ENCODE measurements around the gene ENTPD7. TPM values are rescaled to one million over a fixed set of nuclear protein-coding genes. Genes with fewer than 3 reads are reported as not detected.

ENTPD7 gene
- total and polyA plus RNA-seq, 2 of the 8 experiments (the other 6 are each of a cell fraction or from before 2014, with no cell fraction given), result 5.0 to 15.6 TPM

DNA sequence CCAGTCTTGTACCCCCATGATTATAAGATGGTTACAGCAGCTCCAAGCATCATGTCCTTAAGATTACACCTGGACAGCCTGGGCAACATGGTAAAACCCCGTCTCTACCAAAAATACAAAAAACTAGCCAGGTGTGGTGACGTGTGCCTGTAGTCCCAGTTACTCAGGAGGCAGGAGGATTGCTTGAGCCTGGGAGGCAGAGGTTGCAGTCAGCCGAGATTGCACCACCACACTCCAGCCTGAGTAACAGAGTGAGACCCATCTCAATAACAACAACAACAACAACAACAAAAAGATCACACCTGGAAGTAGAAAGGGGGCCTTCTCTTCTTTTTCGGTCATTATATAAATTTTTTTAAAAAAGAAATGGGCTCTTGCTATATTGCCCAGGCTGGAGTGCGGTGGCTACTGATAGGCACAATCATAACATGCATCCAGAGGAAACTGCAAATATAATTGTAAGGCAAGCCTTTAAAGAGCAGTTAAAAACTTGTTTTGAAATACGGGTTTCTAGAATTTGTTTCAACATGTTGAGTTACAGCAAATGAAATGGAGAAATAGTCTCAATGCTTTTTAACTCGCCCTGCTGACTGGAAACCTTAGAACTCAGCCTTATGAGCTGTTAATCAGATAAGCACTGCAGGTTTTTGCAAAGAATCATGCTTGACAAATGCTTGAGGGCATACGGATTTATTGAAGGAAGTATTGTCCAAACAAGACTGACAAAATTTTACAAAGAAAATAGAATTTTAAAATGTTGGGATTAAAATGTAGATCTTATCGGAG lies 4.7 kb upstream of the ENTPD7 start:
- Histone ChIP-seq H3K14ac (ENCODE audit: insufficient read length) (no peak overlapping the region), H3K23ac (ENCODE audit: insufficient read length) (no peak overlapping the region), H2BK120ac (replicated peaks; ENCODE audit: low read depth, low read length) (no peak overlapping the region), H3K4me2 (ENCODE audit: insufficient read depth in 1 of 2, low read depth in 2 of 2, low read length in 2 of 2) (no peak overlapping the region), H3K27ac (ENCODE audit: low read depth, low read length) (no peak overlapping the region), H2AFZ (ENCODE audit: low read length) (no peak overlapping the region), H4K20me1 (replicated peaks in 1 of 2; ENCODE audit: control insufficient read depth in 1 of 2, insufficient read depth in 2 of 2, low read length in 2 of 2) (no peaks in the 10 kb centered on the region), H3K79me1 (ENCODE audit: low read depth, low read length) (no peaks in the 10 kb centered on the region), H4K91ac (replicated peaks; ENCODE audit: insufficient read length, low read length) (no peak overlapping the region), H2AK5ac (ENCODE audit: low read depth, low read length) (no peak overlapping the region), H4K8ac (ENCODE audit: extremely low read depth, insufficient read depth, low read length) (no peak overlapping the region), H2BK5ac (ENCODE audit: low read depth, low read length) (no peak overlapping the region), H3K23me2 (ENCODE audit: low read depth, low read length) (peaks cover 6% of the 10 kb centered on the region; the same call in 1 of the 2 replicates), H3K9ac (replicated peaks in 1 of 4; ENCODE audit: extremely low read depth in 1 of 4, low read depth in 3 of 4, low read length in 3 of 4) (no peak overlapping the region), H3K79me2 (ENCODE audit: control insufficient read depth in 1 of 2, insufficient read depth in 2 of 2, low read length in 2 of 2) (no peaks in the 10 kb centered on the region), H3K9me3 (ENCODE audit: insufficient read depth in 2 of 2, low read depth in 1 of 2, low read length in 1 of 2) (no peaks in the 10 kb centered on the region), H3K56ac (replicated peaks; ENCODE audit: insufficient read length, low read depth, low read length) (no peak overlapping the region), H2BK12ac (ENCODE audit: low read depth, low read length) (no peak overlapping the region), H2BK15ac (ENCODE audit: low read length) (no peak overlapping the region), H3K36me3 (ENCODE audit: control insufficient read depth in 2 of 4, insufficient read depth in 4 of 4, low read length in 3 of 4) (no peaks in the 10 kb centered on the region), H4K5ac (ENCODE audit: insufficient read length, low read depth, low read length) (no peak overlapping the region), H3K4me3 (ENCODE audit: extremely low read depth in 1 of 4, insufficient read depth in 2 of 4, low read depth in 3 of 4, low read length in 4 of 4) (no peak overlapping the region), H3K27me3 (replicated peaks in 1 of 4; ENCODE audit: control insufficient read depth in 3 of 4, extremely low read depth in 1 of 4, insufficient read depth in 3 of 4, low read length in 3 of 4) (peaks cover 0 to 11% (median 2%) of the 10 kb centered on the region in 4 experiments; a peak in 5 of 7 replicates), H2BK20ac (ENCODE audit: low read length) (no peak overlapping the region), H3K4me1 (replicated peaks in 1 of 4; ENCODE audit: control insufficient read depth in 3 of 4, insufficient read depth in 4 of 4, low read length in 3 of 4) (no peaks in the 10 kb centered on the region), H3K18ac (ENCODE audit: extremely low read depth, low read length) (no peak overlapping the region), H3K4ac (replicated peaks; ENCODE audit: insufficient read length, low read depth, low read length) (no peak overlapping the region)
- ChIA-PET POLR2A (ENCODE audit: partially characterized antibody) (no interaction called here), CTCF (ENCODE audit: partially characterized antibody) (interaction anchor here (1.1 kb wide), 2 partner anchors 39 to 94 kb away, joined by 4 to 6 read pairs; no protein-coding TSS in a partner anchor)
- FAIRE-seq, result no peak
- 78% methylated on average over 9 of the region's 9 CpGs; no CpG with 5 or more reads in 1 of the 2 experiments for WGBS, 2 experiments (ENCODE audit: extremely low coverage in 1 of 2, insufficient coverage in 1 of 2, insufficient read length in 1 of 2, insufficient replicate concordance in 2 of 2, low coverage in 1 of 2, low lambda C conversion rate in 2 of 2, missing lambda C conversion rate in 1 of 2)
- TF ChIP-seq RNF2 (IDR thresholded peaks at IDR 0.05; ENCODE audit: borderline replicate concordance, low read depth, low read length, missing control alignments, poor library complexity, severe bottlenecking) (no peak), RBBP5 (IDR thresholded peaks at IDR 0.05; ENCODE audit: borderline replicate concordance, low read depth, low read length) (no peak), NRF1 (IDR thresholded peaks at IDR 0.05; ENCODE audit: low read depth, low read length) (no peak), BCL11A (IDR thresholded peaks at IDR 0.05; ENCODE audit: low read depth in 2 of 2, low read length in 2 of 2) (no peak), SRF (IDR thresholded peaks at IDR 0.05; ENCODE audit: low read depth, low read length) (no peak), TBP (IDR thresholded peaks at IDR 0.05; ENCODE audit: low read depth, low read length) (no peak), POLR2AphosphoS5 (IDR thresholded peaks at IDR 0.05; ENCODE audit: low read depth, low read length) (no peak)
- no peak for DNase-seq (ENCODE audit: low read depth in 1 of 2, low spot score in 2 of 2)
